Heart left ventricle (tissue), 13 donors: ENCODE results near the gene GDF7.

Experiments
- POLR2A ChIP-seq, 2 donors: fragments of 450-650 bp; IDR thresholded peaks; one replicate each; pipeline ENCODE4 v1.6.1; 2017; ENCODE audit warnings: antibody characterized with exemption in 2 of 2, mild to moderate bottlenecking in 2 of 2, moderate library complexity in 2 of 2
- TF ChIP-seq, protein P1 (sequence below), 12 donors: fragments of 200-600 bp; sonication (generic) in 4 of 12; IDR thresholded peaks; one replicate each; pipeline versions ENCODE4 v1.5.0 to v1.8.0; 2018 to 2022; ENCODE audit warnings: antibody characterized with exemption in 12 of 12, mild to moderate bottlenecking in 5 of 12
- donor health status: ischemic (EF 13 %, LVEDD 7.1; RV severe dilation, severe dysfunction).
- donor health status: DM: no; HTN: yes; CAD: no.
- donor health status: DM: no; HTN: no; CAD: no.
- donor health status: ischemic (EF 25% LVEDD 6.9; RV normal size, moderate dysfunction).
- donor health status: ischemic (EF 25% LVEDD 5.7; RV mildly dilated, moderate dysfunction).
- donor health status: ischemic (EF 35%, LVEDD 5.7; RV mildly dilated, moderate dysfunction).
- donor health status: nonischemic (EF 11% LVEDD 7.7; RV severe dilation, severe dysfunction).
- donor health status: DM: yes; HTN: yes; CAD: no.
- donor health status: PGD.
- donor health status: ischemic (EF 29% LVEDD 5.4; RV normal size, mild dysfunction).
- donor health status: nonischemic (EF 23%, LVEDD 6.1; RV moderate dilation, normal function).

DNA sequence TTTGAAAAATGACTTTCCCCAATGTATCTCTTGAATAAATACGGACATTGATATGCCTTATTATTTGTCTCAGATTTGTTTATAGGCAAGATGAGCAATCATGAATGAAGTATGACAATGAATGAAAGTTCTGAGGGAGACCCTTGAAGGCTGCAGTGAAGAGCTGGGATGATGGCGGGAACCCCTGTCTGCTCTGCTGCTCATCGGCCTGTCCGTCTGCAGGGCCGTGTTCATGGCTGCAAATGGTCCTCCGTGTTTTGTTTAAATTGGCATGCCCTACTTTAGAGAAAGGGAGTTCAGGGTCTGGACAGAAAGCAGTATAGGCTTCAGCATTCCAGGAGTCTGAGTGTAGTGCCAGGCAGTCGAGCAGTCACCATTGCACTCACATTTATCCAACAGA is 14.8 kb upstream of the GDF7 start:
- TF ChIP-seq, protein P1, sequence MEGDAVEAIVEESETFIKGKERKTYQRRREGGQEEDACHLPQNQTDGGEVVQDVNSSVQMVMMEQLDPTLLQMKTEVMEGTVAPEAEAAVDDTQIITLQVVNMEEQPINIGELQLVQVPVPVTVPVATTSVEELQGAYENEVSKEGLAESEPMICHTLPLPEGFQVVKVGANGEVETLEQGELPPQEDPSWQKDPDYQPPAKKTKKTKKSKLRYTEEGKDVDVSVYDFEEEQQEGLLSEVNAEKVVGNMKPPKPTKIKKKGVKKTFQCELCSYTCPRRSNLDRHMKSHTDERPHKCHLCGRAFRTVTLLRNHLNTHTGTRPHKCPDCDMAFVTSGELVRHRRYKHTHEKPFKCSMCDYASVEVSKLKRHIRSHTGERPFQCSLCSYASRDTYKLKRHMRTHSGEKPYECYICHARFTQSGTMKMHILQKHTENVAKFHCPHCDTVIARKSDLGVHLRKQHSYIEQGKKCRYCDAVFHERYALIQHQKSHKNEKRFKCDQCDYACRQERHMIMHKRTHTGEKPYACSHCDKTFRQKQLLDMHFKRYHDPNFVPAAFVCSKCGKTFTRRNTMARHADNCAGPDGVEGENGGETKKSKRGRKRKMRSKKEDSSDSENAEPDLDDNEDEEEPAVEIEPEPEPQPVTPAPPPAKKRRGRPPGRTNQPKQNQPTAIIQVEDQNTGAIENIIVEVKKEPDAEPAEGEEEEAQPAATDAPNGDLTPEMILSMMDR (IDR thresholded peaks at IDR 0.05) = no peak
- TF ChIP-seq POLR2A (IDR thresholded peaks at IDR 0.05) = no peak
